Tongue (tissue), 2 donors: ENCODE data around the gene EARS2. TPM values are rescaled to one million over a fixed set of nuclear protein-coding genes. Genes with fewer than 3 reads are reported as not detected.
"Not testable (repeated sequence)": the region's sequence is repeated elsewhere in the genome, so short reads cannot be mapped to it uniquely, and the experiment has no call there.

Experiments used
- DNase-seq: peaks from one replicate; pipeline ENCODE4 v3.0.0-alpha.2; 2015
- total RNA-seq: library from RNA; depleted of rRNA; stranded (reverse); fragments of >200 nt; gene quantifications from one replicate; pipeline ENCODE4 v1.2.3, GENCODE V29; 2014

EARS2 gene
- total RNA-seq, 1 donor from 2014 or later = 31.3 TPM

DNA sequence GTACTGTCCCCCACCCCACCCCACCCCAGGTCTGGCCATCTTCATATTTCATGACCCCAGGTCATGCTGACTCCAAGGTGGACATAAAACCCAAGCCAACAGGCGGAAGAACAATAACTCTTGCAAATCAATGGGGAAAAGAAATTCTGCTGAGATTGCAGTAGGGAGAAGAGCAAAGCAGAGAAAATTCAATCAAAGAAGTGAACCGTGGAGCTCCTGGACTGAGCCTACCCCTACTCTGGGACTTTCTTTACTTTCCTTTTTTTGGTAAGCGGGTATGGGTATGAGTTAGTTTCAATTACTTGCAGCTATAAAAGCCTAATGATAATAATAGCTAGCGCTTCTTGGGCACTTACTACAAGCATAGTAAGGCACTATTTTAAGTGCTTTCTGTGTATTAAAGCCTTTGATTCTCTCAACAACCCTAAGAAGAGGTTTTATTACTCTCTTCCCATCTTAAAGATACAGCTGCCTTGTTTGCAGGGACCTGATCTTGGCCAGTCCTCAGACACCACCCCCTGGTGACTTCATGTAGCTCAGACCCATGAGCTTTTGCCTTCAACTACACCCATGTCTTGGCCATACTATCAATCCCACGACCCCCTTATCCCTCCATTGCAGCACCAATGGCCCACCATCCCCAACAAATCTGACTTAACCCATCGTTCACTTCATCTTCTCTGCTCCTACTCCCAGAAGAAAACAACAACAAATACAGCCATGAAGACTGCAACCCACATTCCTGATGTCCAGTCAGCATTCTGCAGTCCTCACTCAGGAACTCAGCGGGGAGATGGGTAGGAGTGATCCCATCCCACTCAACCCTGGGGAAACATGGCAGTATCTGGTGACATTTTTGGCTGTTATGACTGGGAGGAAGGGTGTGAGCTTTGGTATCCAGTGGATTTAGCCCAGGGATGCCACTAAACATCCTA lies 51.2 kb downstream of the EARS2 start:
- no peak for DNase-seq

- no peak for DNase-seq
Measured at GRCh38 chr16:23505180-23505665, 51.9 kb downstream of the EARS2 start.

GRCh38 chr16:23504453-23505179 lies 52.5 kb downstream of the EARS2 start:
- DNase-seq = peak; percentile 60

GRCh38 chr16:23504076-23504452 lies 53.1 kb downstream of the EARS2 start:
- peak; percentile 22 for DNase-seq

DNA sequence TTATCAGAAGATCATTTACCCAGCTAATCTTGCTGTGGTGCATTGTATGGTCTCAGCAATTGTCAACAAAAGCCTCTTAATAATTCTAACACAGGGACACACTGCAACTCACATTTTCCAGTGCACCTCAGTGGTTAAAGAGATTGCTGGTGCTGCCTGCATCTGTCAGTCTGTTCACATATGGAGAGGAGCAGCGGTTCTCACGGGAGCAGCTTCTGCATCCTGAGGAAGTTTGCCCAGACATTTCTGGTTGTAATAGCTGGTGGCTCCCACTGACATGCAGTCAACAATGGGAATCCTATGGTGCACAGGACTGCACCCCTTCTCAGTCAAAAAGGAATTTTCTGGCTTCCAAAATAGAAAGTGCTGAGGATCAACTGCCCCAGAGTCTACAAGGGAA lies 54.7 kb downstream of the EARS2 start:
- no peak for DNase-seq

GRCh38 chr16:23501291-23501690 lies 55.9 kb downstream of the EARS2 start:
- no peak for DNase-seq

DNA sequence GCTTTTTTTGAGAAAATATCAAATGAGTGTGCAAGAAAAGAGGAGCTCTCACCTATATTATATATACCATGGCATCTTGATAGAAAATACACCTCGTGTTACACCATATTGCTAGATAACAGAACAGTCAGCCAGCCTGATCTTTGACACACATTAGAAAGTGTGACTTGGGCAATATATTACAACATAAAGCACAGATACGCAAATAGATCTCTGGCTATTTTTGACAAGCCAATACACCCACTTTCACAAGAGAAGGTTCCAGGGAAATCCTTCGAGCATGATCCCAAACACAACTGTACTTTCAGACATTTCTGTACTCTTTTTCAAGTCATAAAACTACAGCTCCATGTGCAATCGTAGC lies 56.3 kb downstream of the EARS2 start:
- DNase-seq = no peak

GRCh38 chr16:23500212-23500861 lies 56.8 kb downstream of the EARS2 start:
- no peak for DNase-seq

DNA sequence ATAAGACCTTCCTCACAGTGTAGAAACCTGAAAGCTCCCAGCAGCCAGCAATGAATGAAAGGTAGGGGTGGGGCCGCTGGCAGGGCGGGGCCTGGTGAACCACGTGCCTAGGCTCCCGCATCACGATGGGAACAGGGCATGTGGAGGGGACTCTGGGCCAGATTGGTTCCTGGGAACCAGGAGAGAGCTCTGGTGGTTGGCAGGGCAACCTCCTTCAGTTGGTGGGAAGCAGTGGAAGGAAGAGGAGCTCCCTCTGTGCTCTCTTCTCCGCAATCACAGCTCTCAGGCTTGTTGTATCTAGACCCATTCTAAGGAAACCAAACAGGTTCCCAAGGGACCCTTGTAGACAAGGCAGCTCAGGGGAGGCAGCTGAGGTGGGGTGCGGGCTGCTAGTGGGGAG lies 57.3 kb downstream of the EARS2 start:
- DNase-seq = no peak

- no peak for DNase-seq
Measured at GRCh38 chr16:23498863-23499262, 58.3 kb downstream of the EARS2 start.

- DNase-seq = no peak
Measured at GRCh38 chr16:23497543-23497868, 59.6 kb downstream of the EARS2 start.

DNA sequence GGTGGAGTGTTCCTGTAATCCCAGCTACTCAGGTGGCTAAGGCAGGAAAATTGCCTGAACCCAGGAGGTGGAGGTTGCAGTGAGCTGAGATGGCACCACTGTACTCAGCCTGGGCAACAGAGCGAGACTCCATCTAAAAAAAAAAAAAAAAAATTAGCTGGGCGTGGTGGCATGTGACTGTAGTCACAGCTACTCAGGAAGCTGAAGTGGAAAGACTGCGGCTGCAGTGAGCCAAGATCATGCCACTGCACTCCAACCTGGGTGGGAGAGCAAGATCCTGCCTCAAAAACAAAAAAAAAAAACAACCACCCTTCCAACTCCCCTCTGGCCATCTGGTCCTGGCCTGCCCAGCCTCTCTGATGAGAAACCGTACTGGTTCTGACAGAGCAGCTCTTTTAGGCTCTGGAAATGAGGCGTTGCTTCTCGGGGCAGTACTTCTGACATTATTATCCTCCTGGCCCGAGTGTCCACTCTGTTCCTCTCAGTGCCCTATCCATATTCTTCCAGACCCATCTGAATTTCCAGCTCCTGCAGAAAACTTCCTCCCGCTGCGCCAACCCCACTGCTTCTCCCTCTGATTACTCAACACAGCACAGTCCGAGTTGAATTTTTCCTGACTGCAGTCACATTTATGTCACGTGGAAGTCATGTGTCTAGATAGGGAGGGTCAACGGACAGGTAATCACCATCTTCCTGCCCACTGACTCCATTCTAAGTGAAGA lies 60.2 kb downstream of the EARS2 start:
- no peak for DNase-seq

- no peak for DNase-seq
Measured at GRCh38 chr16:23495671-23496070, 61.5 kb downstream of the EARS2 start.

DNA sequence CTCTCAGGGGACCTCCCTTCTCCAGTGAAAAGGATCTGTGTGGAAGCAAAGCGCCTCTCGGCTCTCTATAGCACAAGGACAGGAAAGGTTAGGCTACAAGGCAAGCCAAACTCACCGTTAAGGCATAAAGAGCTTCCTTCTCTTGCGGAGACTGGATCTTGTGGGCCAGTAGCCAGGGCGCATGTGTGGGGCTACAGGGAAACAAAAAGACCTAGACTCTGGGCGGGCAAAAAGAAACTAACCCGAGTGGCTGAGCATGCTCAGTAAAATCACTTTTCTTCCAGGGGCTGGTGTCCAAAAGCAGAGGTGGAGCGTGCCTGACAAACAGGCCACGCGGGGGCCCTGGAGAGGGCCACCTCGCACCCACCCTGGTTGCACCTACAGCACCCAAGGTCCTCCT lies 63.0 kb downstream of the EARS2 start:
- no peak for DNase-seq

DNA sequence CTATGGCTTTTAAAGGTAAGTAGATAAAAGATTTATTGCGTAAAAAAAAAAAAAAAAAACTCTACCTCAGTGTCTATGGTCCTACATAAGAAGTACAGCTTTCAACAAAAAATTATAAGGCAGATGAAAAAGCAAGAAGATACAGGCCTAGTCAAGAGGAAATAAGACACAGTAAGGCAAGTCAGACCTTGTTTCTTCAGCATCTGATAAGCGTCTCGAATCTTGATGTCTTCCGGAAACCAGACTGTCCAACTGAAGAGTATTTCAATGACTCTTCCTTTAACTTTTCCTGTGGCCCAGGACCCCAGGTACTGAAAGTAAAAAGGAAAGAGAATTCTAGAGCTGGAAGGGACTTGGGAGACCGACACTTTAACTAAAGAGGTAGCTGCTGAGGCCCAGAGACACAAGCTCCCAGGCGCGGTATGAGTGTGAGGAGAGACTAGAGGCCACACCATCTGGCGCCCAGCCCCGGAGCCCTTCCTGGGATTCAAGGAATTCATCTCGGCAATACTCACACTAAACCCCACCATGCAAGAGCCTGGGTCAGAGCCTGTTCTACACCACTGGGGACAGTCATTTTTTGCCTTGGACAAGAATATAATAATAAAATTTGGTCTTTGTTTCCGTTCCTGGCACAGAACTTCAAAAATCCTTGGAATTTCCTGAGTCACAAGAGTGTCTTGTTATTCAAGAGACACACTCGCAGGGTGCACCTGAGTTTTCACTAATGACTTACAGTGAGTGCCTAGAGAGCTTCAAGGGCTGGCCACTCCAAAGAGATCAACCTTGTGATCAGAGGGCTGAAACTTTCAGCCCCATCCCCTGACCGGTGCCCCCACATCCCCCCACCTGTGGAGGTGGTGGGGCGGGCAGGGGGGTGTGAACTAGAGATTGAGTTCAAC lies 65.4 kb downstream of the EARS2 start:
- DNase-seq = no peak

- no peak for DNase-seq
Measured at GRCh38 chr16:23486480-23486879, 70.7 kb downstream of the EARS2 start.

GRCh38 chr16:23485841-23486240 lies 71.3 kb downstream of the EARS2 start:
- DNase-seq = no peak

GRCh38 chr16:23485257-23485614 lies 71.9 kb downstream of the EARS2 start:
- DNase-seq = no peak

- DNase-seq = no peak
Measured at GRCh38 chr16:23484510-23485256, 72.5 kb downstream of the EARS2 start.

DNA sequence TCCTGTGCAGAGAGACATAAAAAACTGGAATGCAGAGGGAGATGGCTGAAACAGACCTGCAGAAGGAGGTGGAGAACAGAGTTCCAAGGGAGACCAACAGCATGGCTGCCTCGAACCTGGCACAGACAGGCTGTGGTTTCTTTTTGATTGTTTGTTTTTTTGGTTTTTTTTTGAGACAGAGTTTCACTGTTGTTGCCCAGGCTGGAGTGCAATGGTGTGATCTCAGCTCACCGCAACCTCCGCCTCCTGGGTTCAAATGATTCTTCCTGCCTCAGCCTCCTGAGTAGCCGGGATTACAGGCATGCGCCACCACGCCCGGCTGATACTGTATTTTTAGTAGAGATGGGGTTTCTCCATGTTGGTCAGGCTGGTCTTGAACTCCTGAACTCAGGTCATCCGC lies 73.7 kb downstream of the EARS2 start:
- DNase-seq = not testable (repeated sequence)

GRCh38 chr16:23482778-23483177 lies 74.4 kb downstream of the EARS2 start:
- DNase-seq = no peak
